ENCODE results near the gene TNS2. TPM values are rescaled to one million over a fixed set of nuclear protein-coding genes. Genes with fewer than 3 reads are reported as not detected.

TNS2 gene
- total RNA-seq, 1 donor from 2014 or later: 232 TPM

- H3K36me3 ChIP-seq: peaks cover 28% of the 10 kb centered on the region
- H3K4me3 ChIP-seq: peak within 1 kb of the TSS; percentile 91
- no peaks in the 10 kb centered on the region for H3K27me3 ChIP-seq
- no peak for TF ChIP-seq CTCF (IDR thresholded peaks at IDR 0.05)
- intact Hi-C loops (cut with DNase I): no loop called here
- peak within 1 kb of the TSS; percentile 96 for H3K27ac ChIP-seq
- ATAC-seq (peak; percentile 99), DNase-seq (peak; percentile 98)
- peaks cover 17% of the 10 kb centered on the region for H3K4me1 ChIP-seq
- H3K9me3 ChIP-seq: no peaks in the 10 kb centered on the region
Observed at GRCh38 chr12:53079226-53080117, 29.6 kb downstream of the TNS2 start, which contains the start of gene SPRYD3. SPRYD3 (minus strand) TSS chr12:53079390; CDS start chr12:53079333, 57 bp downstream.

- DNase-seq (no peak), ATAC-seq (no peak)
- no peak overlapping the region for H3K4me3 ChIP-seq
- no peak for TF ChIP-seq CTCF (IDR thresholded peaks at IDR 0.05)
- intact Hi-C loops (cut with DNase I): no loop called here
- peaks cover 11% of the 10 kb centered on the region for H3K4me1 ChIP-seq
- no peaks in the 10 kb centered on the region for H3K27me3 ChIP-seq
- no peaks in the 10 kb centered on the region for H3K9me3 ChIP-seq
- no peak overlapping the region for H3K27ac ChIP-seq
- H3K36me3 ChIP-seq: no peaks in the 10 kb centered on the region
Observed at GRCh38 chr12:53082637-53083175, 32.8 kb downstream of the TNS2 start.

- intact Hi-C loops (cut with DNase I): no loop called here
- Histone ChIP-seq H3K4me1 (no peaks in the 10 kb centered on the region), H3K27me3 (no peaks in the 10 kb centered on the region), H3K9me3 (no peaks in the 10 kb centered on the region), H3K27ac (no peak overlapping the region), H3K36me3 (no peaks in the 10 kb centered on the region), H3K4me3 (no peak overlapping the region)
- ATAC-seq: no peak
- TF ChIP-seq CTCF (IDR thresholded peaks at IDR 0.05): no peak
- DNase-seq: no peak
Observed at GRCh38 chr12:53086361-53086760, 36.5 kb downstream of the TNS2 start.

- no peaks in the 10 kb centered on the region for H3K9me3 ChIP-seq
- no peak overlapping the region for H3K4me3 ChIP-seq
- H3K36me3 ChIP-seq: no peaks in the 10 kb centered on the region
- H3K4me1 ChIP-seq: no peaks in the 10 kb centered on the region
- no peaks in the 10 kb centered on the region for H3K27me3 ChIP-seq
- no peak for ATAC-seq
- H3K27ac ChIP-seq: no peak overlapping the region
- no peak for DNase-seq
- TF ChIP-seq CTCF (IDR thresholded peaks at IDR 0.05): no peak
- intact Hi-C loops (cut with DNase I): no loop called here
Observed at GRCh38 chr12:53090105-53090504, 40.2 kb downstream of the TNS2 start.

GRCh38 chr12:53090554-53090953, 40.7 kb downstream of the TNS2 start:
- no peak overlapping the region for H3K4me3 ChIP-seq
- H3K9me3 ChIP-seq: no peaks in the 10 kb centered on the region
- no peak for TF ChIP-seq CTCF (IDR thresholded peaks at IDR 0.05)
- DNase-seq (no peak), ATAC-seq (no peak)
- H3K4me1 ChIP-seq: no peaks in the 10 kb centered on the region
- H3K27ac ChIP-seq: no peak overlapping the region
- H3K36me3 ChIP-seq: no peaks in the 10 kb centered on the region
- intact Hi-C loops (cut with DNase I): no loop called here
- H3K27me3 ChIP-seq: no peaks in the 10 kb centered on the region

Measured in upper lobe of right lung (tissue), 1 donor.